ENCODE measurements around the gene KCNH6.
A peak's percentile ranks its signal among the peaks of the same experiment; 100 is the strongest.

KCNH6 gene, protein sequence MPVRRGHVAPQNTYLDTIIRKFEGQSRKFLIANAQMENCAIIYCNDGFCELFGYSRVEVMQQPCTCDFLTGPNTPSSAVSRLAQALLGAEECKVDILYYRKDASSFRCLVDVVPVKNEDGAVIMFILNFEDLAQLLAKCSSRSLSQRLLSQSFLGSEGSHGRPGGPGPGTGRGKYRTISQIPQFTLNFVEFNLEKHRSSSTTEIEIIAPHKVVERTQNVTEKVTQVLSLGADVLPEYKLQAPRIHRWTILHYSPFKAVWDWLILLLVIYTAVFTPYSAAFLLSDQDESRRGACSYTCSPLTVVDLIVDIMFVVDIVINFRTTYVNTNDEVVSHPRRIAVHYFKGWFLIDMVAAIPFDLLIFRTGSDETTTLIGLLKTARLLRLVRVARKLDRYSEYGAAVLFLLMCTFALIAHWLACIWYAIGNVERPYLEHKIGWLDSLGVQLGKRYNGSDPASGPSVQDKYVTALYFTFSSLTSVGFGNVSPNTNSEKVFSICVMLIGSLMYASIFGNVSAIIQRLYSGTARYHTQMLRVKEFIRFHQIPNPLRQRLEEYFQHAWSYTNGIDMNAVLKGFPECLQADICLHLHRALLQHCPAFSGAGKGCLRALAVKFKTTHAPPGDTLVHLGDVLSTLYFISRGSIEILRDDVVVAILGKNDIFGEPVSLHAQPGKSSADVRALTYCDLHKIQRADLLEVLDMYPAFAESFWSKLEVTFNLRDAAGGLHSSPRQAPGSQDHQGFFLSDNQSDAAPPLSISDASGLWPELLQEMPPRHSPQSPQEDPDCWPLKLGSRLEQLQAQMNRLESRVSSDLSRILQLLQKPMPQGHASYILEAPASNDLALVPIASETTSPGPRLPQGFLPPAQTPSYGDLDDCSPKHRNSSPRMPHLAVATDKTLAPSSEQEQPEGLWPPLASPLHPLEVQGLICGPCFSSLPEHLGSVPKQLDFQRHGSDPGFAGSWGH

DNA sequence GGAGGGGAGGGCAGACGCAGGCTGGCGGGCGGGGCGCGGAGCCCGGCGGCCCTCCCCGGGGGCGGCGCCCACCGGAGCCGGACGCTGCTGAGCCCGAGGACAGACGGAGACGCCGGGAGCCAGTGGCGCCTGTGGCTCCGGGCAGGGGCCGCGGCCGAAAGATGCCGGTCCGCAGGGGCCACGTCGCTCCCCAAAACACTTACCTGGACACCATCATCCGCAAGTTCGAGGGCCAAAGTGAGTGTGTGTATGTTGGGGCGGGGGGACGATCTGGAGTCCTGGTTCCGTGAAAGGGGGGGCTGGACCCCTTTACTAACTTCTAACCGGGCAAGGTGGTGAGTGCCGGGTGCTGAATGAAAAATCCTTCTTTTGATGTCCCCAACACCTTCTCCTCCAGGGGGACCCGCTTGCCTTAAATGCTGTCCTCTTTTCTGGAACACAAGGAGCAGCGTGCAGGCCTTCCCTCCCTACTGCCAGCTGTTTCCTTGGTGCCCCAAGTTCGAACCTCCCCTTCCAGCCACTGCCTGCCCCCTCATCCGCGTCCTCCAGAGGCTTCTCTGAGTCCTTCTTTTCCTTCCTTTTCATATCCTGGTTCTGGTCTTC is at the start of gene KCNH6:
Gene KCNH6, plus strand, starts transcription at position 106 of the 603 bp plus-strand sequence. Its CDS starts 56 bp downstream, at position 162.
- DNase-seq (ENCODE audit: low read depth), result no peak

DNA sequence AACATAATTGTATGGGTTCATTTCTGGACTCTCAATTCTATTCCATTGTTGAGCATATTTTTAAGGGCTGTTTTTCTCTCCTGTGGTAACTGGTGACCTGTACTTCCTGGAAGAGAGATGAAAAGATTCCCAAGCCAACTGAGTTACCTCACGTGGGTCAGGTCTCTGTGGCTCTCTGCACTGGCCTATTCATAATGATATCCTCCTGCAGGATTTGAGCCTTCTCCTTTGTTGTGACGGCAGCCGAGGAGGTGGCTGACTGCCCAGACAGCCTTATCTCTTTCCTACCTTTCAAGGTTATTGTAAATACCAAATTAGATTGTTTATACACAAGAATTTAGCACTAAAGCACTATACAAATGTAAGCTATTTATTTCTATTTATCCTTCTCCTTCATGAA is 49.0 kb upstream of the KCNH6 start:
- DNase-seq (ENCODE audit: low read depth), result no peak

DNA sequence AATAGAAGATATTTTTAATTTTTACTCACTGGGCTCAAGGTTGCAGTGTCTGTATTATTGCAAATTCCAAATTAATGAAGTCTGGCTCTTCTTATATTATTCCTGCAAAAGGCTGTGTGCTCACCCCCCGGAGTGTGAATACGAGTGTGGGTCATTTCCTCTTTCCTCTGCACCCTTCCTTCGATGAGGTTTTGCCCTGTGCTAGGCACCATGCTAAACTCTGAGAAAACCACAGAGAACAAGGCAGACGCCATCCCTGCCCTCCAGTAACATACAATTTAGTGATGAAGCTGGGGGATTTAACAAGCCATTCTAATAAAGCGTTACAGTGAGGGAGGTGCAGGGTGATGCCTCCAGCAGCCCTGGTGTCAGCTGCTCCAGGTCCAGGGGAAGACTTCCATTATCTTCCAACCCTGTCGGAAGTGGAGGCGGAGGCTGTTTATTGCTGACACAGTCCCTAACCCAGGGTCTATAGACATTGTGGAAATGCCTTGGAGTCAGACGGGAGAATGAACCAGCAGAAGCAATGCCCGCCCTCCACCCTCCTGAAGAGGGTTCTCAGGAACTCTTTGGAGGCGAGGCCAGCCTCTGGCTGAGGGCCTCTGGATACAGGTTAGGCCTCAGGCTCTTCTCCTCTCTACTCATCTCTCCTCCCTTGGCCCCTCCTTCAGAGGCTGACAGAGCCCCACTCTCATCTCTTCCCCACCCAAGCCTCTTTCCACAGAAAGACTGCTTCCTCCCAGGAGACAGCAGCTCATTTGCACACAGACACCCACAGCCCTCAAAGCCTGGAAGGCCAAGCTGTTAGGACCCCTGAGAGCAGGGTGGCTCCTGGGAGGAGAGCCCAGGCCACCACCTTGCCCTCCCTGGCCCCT is 48.3 kb upstream of the KCNH6 start:
- DNase-seq (ENCODE audit: low read depth), result no peak

DNA sequence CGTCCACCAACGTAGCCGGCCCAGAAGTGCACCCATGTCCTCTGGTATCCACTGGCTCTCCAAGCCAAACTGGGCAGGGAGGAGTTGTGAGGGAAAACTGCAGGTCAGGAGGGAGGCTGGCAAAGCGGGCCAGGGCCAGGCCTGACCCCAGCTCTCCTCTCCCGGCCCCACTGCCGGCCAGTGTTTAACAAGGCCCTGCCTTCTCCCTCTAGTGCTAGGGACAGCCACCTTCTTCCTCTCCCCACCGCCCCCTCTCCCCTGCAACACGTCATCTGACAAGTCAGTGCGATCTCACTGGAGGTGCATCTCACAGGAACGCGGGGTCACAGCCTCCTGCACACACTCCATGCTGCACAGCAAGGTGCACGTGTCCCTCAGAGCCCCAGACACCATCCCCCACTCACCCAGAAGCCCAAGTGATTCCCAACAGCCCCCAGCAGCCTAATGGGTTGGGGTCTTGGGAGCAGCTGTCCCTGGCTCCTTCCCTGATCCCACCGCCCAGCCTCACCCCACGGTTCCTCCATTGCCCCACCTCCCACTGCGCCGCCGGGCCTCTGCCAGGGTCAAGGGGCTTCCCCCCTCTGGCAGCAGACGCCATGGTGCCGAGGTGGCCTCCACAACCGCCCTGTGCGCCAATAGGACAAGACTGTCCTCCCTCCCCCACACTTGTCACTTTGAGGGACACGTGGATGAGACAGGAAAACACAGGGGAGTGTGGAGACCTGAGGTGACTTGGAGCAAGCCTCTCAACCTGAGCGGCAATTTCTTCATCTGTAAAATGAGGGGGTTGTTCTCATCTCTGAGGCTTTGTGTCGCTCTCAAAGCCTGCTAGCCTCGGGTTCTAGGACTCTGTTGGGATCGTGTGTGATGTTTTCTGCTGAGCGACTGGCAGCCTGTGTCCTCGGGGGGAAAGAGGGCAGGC is 47.4 kb upstream of the KCNH6 start:
- DNase-seq (ENCODE audit: low read depth), result no peak

DNA sequence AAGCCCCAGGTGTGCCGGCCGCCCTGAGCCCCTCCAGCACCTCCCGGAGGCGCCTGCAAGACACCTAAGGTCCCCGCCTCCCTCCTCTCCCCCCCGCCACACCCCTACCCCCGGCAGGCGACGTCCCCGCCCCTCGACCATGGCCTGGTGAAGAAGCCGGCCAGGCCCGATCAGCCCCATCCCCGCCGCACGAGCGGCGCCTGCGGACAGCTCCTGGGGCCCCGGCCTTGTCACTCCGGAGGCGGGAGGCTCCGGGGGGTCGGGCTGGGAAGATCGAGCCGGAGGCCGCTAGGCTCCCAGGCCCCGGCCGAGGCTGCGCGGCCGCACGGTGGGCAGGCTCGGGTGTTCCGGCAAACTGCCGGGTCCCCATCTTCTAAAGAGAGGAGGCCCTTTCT is 46.7 kb upstream of the KCNH6 start:
- peak; percentile 32 for DNase-seq (ENCODE audit: low read depth)

DNA sequence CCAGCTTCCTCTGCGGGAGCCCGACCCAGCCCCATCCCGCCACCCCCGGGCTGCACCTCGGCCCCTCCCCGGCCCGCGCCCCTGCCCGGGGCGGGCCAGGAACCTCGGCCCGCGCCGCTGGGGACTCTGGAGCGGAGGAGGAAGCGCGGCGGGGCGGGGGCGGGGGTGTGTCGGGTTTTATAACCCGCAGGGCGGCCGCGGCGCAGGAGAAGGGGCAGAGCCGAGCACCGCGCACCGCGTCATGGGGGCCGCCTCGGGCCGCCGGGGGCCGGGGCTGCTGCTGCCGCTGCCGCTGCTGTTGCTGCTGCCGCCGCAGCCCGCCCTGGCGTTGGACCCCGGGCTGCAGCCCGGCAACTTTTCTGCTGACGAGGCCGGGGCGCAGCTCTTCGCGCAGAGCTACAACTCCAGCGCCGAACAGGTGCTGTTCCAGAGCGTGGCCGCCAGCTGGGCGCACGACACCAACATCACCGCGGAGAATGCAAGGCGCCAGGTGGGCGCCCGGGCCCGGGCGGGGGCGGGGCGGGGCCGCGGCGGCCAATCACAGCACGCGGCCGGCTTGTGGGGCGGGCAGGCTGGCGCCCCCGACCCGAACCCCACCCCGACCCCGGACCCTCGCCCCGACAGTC is 46.2 kb upstream of the KCNH6 start, which contains the start of gene ACE:
Gene ACE, plus strand, starts transcription at position 208 of the 626 bp plus-strand sequence. Its CDS starts 34 bp downstream, at position 242.
- DNase-seq (ENCODE audit: low read depth), result peak; percentile 37

DNA sequence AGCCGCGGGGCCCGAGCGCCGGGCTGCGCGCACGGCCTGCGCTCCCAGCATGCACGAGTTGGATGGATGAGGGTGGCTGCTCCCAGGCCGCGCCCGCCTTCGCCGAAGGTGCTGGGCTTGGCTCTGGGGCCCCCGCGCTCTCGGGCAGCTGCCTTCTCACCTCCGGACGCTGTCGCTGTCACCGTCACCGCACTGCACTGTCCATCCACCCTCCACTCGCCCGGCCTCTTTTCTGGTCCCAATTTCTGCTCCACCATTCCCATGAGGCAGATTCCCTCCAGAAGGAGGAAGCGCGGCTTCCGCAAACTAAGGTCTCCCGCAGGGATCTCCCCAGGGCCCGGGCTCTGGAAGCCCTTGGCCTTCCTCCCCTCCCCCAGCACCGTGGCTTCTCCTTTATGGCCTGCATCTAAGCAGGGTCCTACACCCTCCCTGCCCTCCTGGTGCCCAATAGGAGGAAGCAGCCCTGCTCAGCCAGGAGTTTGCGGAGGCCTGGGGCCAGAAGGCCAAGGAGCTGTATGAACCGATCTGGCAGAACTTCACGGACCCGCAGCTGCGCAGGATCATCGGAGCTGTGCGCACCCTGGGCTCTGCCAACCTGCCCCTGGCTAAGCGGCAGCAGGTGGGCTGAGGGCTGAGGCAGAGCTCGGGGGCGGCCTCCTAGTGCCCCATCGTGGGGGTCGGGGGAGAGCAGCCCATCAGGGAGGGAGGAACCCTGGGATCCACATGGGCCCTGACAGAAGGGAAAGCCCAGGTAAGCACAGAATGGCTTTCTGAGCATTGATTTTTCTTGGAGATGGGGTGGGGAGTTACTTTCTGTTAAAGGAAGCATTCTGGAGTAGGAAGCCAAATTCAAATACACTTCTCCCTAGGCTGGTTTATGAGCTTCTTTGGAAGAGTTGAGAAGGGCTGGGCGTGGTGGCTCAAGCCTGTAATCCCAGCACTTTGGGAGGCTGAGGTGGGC is 45.4 kb upstream of the KCNH6 start:
- DNase-seq (ENCODE audit: low read depth), result peak; percentile 32

DNA sequence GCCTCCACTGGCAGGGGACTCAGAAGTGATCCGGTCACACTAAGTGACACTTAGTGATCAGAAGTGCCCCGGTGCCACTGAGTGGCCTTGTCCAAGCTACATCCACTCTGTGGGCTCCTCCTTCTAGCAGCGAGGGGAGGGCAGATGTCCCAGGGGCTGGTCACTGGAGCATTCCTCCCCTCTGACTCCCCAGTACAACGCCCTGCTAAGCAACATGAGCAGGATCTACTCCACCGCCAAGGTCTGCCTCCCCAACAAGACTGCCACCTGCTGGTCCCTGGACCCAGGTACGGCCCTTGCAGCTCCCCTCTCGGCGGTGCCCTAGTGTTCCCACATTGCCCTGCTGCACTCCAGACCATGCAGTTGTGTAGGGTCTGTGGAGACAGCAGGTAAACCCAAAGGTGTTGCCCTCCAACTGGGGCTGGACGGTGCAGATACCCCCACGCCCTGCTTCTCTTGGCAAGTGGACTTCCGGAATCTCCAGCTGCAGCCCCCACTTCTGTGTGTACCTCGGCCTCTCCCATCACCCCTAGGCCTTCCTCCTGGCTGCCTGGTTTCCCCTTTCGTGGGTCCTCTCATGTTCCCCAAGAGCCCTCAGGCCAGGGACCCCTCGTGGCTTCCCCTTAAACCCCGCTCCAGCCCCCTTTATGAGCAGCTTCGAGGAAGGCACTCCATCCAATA is 44.2 kb upstream of the KCNH6 start:
- peak; percentile 97 for DNase-seq (ENCODE audit: low read depth)

DNA sequence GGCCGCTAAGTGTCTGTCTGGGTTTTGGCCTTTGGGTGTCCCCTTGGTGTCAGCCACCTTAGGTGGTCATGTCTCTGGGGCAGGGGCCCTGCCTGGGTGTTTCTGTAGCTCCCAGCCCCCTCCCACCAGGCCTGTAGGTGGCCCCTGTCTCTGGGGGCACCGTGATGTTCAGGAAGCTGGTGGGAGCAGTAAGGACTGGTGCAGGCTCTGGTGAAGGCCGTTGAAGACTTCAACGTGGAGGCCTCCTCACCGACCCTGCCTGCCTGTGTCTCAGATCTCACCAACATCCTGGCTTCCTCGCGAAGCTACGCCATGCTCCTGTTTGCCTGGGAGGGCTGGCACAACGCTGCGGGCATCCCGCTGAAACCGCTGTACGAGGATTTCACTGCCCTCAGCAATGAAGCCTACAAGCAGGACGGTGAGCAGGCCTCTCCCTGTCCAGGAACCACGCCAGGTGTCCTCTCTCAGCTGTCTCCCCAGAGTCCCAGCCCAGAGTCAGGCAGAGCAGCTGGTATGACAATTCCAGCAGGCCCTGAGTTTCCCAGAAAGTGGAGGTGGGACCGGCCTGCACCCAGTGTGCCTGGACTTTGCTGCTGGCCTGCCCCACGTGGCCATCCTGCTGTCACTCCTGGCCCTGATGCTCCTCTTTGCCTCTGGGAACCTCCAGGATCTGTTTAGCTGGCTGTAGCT is 43.5 kb upstream of the KCNH6 start:
- DNase-seq (ENCODE audit: low read depth), result no peak

DNA sequence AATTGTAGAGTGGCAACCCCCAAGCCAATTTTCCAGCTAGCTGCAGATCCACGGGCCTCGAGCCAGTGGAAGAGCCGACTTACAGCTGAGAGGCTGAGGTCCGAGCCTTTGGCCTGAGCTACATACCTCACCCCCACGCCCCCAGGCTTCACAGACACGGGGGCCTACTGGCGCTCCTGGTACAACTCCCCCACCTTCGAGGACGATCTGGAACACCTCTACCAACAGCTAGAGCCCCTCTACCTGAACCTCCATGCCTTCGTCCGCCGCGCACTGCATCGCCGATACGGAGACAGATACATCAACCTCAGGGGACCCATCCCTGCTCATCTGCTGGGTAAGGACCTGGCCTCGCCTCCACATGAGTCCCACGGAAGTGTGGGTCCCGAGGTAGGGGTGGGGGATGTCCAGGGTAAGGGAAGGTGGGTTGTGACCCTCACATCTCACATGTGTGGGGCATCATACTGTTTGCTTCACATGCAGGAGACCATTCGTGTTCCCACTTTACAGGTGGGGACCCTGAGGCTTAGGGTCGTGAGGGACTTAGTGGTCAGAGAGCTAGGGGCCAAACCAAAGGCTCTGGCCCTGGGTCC is 42.9 kb upstream of the KCNH6 start:
- no peak for DNase-seq (ENCODE audit: low read depth)

DNA sequence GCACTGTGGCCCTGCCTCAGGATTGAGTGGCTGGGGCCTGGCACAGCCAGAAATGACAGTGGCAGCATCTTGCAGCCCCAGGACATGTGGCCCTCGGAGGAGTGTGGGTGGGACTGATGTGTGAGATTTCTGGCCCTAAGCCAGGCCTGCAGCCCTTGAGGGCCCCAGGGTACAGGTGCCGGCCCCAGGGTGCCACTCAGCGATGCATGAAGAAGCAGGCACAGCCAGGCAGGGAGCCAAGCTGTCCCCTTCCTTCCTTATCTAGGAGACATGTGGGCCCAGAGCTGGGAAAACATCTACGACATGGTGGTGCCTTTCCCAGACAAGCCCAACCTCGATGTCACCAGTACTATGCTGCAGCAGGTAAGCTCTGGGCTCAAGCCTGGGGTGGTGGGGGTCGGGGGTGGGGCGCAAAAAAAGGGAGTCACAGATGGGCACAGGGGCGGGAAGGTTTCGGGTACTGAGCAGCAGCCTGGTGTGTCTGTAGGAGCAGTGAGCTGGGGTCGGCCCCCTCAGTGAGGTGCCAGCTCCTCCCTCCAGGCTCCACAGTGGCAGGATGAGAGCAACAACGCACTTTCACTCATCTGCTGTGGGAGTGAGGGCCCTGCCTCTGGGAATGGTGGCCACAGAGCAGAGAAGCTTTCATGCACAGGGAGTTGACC is 42.2 kb upstream of the KCNH6 start:
- DNase-seq (ENCODE audit: low read depth), result no peak

DNA sequence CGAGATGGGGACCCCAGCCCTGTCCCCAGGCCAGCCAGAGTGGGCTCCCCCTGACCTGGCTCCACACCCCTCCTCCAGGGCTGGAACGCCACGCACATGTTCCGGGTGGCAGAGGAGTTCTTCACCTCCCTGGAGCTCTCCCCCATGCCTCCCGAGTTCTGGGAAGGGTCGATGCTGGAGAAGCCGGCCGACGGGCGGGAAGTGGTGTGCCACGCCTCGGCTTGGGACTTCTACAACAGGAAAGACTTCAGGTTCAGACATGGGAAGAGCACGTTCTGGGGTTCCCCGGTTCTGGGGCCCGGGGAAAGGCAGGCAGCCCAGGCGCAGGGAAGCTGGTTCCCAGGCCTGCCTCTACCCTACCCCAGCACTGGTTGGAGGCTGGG is 41.7 kb upstream of the KCNH6 start:
- no peak for DNase-seq (ENCODE audit: low read depth)

DNA sequence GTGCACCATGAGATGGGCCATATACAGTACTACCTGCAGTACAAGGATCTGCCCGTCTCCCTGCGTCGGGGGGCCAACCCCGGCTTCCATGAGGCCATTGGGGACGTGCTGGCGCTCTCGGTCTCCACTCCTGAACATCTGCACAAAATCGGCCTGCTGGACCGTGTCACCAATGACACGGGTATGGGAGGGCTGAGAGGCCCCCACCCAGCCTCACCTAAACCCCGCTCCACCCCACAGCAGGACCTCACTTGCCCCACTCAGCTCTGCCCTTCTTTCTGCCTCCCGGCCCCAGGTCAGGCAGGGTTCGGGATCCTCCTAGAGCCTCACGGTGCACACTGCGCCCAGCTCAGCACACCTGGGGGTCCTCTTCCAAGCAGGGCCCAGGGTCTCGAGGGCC is 40.6 kb upstream of the KCNH6 start:
- no peak for DNase-seq (ENCODE audit: low read depth)

DNA sequence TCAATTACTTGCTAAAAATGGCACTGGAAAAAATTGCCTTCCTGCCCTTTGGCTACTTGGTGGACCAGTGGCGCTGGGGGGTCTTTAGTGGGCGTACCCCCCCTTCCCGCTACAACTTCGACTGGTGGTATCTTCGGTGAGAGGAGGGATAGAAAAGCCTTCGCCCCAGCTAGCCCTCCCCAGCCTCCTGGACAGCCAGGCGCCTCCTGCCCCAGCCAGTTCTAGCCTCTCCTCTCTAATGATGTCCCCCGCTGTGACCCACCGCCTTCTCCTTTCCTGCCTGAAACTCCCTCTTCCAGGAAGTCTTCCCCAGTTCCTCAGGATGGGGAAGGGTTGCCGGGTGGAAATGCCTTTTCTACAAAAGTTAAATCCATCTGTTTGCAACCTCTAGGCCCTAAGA is 40.1 kb upstream of the KCNH6 start:
- DNase-seq (ENCODE audit: low read depth), result no peak

DNA sequence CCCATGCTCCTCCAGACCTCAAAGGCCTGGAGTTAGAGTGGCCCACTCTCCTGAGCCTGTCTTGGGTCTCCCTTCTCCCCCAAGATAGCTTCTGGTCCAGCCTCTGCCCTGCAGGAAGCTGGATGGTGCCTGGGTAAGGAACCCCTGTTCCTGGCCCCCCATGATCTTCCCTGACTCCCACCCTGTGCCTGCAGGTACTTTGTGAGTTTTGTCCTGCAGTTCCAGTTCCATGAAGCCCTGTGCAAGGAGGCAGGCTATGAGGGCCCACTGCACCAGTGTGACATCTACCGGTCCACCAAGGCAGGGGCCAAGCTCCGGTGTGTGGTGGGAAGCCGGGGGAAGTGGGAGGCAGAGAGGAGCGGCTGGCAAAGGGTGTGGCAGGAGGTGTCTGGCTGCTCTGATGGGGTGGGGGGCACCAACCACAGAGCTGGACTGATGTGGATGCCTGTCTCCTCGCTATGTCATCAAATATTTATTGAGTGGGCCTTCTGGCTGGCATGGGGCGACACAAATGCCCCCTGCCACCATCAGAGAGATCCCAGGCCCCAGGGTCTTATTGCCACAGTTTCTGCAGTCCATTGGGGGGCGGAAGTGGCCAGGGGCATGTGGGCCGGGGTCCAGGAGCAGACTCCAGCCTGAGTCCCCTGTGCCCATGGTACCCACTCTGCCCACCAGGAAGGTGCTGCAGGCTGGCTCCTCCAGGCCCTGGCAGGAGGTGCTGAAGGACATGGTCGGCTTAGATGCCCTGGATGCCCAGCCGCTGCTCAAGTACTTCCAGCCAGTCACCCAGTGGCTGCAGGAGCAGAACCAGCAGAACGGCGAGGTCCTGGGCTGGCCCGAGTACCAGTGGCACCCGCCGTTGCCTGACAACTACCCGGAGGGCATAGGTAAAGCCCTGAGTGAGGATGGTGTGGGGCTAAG is 39.2 kb upstream of the KCNH6 start:
- no peak for DNase-seq (ENCODE audit: low read depth)

Measured in EH (cell line).